HG02840 (cell line): ENCODE data around the gene EEFSEC.

ENCODE experiments used
- ATAC-seq: cut with Tn5 transposase; IDR thresholded peaks from one replicate; pipeline ENCODE4 v1.9.1; 2021; ENCODE audit warnings: mild to moderate bottlenecking, moderate library complexity, moderate number of reproducible peaks; ENCODE audit not compliant: unreplicated experiment, low FRiP score

Gene EEFSEC

GRCh38 chr3:128379367-128380160, 226.3 kb downstream of the EEFSEC start:
- ATAC-seq = no peak

DNA sequence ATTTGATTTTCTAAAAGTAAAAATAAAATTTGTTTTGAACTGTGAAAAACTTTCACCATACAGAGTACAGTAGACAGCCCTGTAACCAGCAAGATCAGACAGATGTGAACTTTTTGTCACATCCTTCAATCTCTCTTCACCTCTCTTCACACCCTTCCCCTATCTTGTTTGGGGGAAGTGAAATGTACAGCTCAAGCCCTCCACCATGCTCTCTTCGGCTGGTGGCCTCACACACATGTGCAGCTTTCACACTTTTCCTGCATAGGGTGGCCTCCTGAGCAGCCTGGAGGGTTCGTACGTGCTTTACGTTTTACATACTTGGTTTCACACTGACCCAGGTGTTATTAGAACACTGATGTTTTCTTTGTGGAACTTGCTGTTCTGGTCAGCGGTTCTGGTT, 227.0 kb downstream of the EEFSEC start:
- no peak for ATAC-seq

GRCh38 chr3:128380719-128381118, 227.4 kb downstream of the EEFSEC start:
- ATAC-seq = no peak

- no peak for ATAC-seq
Observed at GRCh38 chr3:128381609-128382008, 228.3 kb downstream of the EEFSEC start.

GRCh38 chr3:128382221-128382807, 229.0 kb downstream of the EEFSEC start:
- ATAC-seq = no peak

DNA sequence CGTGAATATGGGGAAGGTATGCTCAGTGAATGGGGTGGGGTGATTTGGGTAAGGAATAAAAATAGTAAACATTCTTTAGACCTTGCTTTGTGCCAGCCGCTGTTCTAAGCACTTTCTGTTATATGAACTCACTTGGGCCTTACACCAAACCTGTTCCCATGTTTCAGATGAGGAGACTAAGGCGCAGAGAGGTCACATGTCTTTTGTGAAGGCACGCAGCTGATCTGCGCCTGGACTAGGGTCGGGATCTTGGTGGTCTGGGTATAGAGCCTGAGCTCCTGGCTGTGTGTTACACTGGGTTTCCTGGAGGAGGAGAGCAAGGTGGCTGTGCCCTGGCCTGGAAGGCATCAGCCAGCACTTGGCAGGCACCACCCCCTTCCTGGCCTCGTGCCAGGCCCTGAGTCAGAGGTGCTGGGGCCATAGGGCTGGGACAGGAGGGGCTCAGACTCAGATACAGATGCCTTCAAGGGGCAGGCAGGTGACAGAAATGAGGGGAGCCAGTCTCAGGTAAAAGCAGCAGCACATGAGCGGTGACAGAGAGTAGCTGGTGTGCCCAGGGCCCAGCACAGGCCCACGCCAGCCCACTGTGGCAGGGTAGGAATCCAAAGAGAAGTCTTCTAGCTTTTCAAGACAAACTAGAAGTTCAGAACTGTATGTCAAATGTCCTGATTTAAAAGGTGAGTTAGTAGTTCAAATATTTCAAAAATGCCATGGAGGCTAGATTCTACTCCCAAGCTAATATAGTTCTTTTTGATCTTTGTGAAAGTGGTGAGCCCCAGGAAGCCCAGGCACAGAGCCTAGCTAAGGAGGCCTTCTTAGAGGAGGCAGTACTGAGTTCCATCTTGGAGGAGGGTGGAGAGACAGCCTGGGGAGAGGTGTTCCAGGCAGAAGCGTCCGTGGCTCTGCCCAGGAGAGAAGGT, 230.3 kb downstream of the EEFSEC start:
- ATAC-seq = no peak

GRCh38 chr3:128385080-128385832, 232.0 kb downstream of the EEFSEC start:
- ATAC-seq = no peak

DNA sequence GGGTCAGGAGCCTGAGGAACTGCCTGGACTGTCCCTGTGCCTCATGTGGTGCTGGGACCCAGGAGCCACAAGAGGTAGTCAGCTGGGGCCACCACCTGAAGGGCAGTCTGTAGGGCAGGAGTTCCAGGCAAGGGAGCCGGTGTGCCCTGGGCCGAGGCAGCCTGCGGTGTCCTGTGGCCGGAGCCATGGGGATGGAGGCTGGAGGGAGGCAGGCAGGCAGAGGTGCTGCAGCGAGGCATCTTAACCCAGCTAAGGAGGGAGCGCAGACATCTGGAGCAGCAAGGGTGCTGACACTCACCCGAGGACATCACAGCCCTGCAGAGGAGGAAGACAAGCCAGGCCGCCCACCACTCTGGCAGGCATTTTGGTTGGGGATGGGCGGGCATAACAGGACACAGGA, 235.7 kb downstream of the EEFSEC start:
- no peak for ATAC-seq

GRCh38 chr3:128390867-128391266, 237.6 kb downstream of the EEFSEC start:
- no peak for ATAC-seq

DNA sequence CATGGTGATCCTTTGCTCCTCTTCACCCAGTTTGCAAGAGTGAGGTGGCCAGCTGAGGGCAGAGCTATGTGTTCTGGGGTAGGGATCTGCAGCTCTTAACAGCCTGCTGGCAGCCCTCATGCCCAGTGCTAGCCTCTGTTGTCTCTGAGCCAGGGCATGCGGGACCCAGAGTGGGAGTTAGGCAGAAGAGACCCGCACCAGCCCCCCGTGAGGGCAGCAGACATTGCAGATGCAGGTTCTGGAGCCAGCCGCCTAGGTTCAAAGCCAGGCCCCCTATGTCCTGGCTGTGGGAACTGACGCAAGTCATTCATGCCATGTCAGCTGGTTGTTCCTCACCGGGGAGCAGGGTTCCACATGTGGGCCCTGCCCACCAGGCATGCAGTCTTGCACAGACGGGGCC, 238.7 kb downstream of the EEFSEC start:
- ATAC-seq = no peak

DNA sequence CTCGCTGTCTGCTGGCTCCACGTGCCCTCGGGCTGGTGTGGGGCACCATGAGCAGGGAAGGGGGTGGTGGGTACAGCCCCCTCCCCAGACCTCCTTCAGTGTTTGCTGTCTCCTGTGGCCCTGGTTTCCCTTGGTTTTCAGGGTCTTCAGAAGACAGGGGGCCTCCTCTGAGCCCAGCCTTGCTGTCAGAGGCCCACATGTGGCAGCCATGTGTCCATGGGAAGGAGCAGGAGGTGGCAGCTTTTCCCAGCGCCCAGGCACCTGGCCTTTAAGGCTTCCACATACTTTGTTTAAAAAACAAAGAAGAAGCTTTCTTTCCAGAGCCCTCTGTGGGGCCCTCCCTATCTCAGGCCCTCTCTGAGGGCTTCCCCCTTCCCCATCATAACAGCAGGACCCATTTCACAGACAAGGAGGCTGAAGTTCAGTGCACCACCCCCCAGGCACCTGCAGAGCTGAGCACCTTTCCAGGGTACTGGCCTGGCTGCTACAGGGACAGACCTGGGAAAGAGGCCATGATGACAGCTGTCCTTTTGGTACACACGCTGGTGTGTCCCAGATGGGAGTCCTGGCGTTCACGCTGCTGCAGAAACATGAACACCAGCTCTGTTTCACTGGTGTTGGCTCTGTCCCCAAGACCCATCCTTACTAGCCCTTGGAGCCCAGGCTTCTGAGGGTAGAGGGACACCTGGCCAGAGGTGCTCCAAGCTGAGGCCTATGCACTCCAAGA, 239.7 kb downstream of the EEFSEC start:
- no peak for ATAC-seq

GRCh38 chr3:128394033-128394432, 240.8 kb downstream of the EEFSEC start:
- no peak for ATAC-seq

GRCh38 chr3:128395046-128395445, 241.8 kb downstream of the EEFSEC start:
- no peak for ATAC-seq

- no peak for ATAC-seq
Observed at GRCh38 chr3:128395500-128396162, 242.3 kb downstream of the EEFSEC start.

GRCh38 chr3:128397484-128397883, 244.2 kb downstream of the EEFSEC start:
- no peak for ATAC-seq

DNA sequence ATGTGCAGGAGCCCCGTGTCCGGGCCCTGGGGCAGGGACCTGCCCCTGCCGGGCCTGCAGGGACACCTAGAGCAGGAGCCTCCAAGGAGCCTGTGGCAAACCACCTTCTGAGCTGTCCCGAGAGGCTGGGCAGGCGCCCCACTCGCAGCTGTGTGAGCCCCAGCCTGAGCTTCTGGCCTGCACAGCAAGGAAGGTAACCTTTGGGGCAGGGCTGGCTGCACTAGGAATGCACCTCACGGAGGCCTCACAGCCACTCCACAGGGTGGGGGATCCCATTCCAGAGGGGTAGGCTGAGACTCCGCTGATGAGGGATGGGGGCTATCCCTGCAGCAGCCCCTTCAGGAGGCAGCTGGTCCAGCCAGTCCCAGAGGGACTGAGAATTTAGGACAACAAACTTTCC, 245.3 kb downstream of the EEFSEC start:
- no peak for ATAC-seq

- no peak for ATAC-seq
Observed at GRCh38 chr3:128399221-128399915, 246.1 kb downstream of the EEFSEC start.

DNA sequence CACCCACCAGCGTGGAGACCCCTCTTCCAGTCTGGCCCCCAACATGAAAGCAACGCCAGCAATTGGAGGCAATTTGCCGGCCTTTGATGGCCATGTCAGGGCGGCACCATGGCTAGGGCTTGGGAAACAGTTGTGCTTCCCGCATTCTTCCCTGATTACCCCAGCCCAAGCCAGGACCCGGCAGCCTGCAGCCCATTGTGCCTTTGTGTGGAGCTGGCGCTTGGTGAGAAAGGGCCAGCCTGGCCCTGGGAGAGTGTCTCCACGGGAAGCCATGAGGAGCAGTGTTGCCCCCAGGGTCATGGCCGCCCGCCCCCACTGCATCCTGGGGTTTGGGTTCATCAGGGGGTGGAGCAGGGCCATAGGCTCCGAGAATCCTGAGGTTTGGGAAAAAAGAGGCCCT, 247.4 kb downstream of the EEFSEC start:
- no peak for ATAC-seq

DNA sequence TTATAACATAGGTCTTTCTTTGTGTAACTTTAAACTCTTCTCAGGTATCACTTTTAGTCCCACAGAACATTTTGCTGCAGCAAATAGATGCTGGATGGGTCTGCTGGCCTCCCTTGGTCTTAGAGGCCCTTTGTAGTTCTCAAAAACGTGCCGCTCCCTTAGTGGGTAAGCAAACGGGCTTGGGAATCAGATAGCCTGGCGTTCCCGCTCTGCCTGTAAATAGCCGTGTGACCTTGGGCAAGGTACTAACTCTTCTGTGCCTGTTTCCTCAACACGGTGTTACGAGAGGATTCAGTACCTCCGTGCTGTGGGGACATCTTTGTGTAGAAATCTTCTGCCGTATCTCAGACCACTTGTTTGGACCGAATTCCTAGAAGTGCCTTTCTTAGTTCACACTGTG, 249.0 kb downstream of the EEFSEC start:
- ATAC-seq = no peak
